HEK293 (cell line): Measurements from ENCODE around the gene EDIL3.

ENCODE experiments used
- CTCF ChIP-seq: fragments of 450-650 bp; formaldehyde crosslinking; IDR thresholded peaks from 2 replicates; pipeline ENCODE4 v1.5.1; 2016; ENCODE audit warnings: missing biosample characterization, missing genetic modification characterization
- KLF8 ChIP-seq: fragments of 450-650 bp; formaldehyde crosslinking; IDR thresholded peaks from 2 replicates; pipeline ENCODE4 v1.5.1; 2016; ENCODE audit warnings: missing biosample characterization, missing genetic modification characterization
- PATZ1 ChIP-seq: fragments of 450-650 bp; formaldehyde crosslinking; IDR thresholded peaks from 2 replicates; pipeline ENCODE4 v1.5.1; 2016; ENCODE audit warnings: missing biosample characterization, missing genetic modification characterization
- SCRT2 ChIP-seq: fragments of 450-650 bp; formaldehyde crosslinking; IDR thresholded peaks from 2 replicates; pipeline ENCODE4 v1.5.1; 2016; ENCODE audit warnings: missing biosample characterization, missing genetic modification characterization
- ZNF133 ChIP-seq: fragments of 450-650 bp; formaldehyde crosslinking; IDR thresholded peaks from 2 replicates; pipeline ENCODE4 v1.5.1; 2016; ENCODE audit warnings: missing biosample characterization, missing genetic modification characterization
- ZSCAN30 ChIP-seq: fragments of 450-650 bp; IDR thresholded peaks from 2 replicates; pipeline ENCODE4 v1.5.1; 2018; ENCODE audit warnings: missing biosample characterization, mild to moderate bottlenecking, missing genetic modification characterization, moderate library complexity
- TF ChIP-seq, protein P1 (sequence below): fragments of 450-650 bp; formaldehyde crosslinking; IDR thresholded peaks from 2 replicates; pipeline ENCODE4 v1.5.1; 2016; ENCODE audit warnings: missing biosample characterization, missing genetic modification characterization, low read depth

GRCh38 chr5:84327591-84327990 lies 57.1 kb downstream of the EDIL3 start:
- TF ChIP-seq SCRT2 (tag by site-specific recombination) (no peak), ZNF133 (no peak), ZSCAN30 (tag by site-specific recombination) (no peak), KLF8 (tag by site-specific recombination) (no peak), CTCF (tag by site-specific recombination) (no peak), PATZ1 (tag by site-specific recombination) (no peak)
- TF ChIP-seq, protein P1, sequence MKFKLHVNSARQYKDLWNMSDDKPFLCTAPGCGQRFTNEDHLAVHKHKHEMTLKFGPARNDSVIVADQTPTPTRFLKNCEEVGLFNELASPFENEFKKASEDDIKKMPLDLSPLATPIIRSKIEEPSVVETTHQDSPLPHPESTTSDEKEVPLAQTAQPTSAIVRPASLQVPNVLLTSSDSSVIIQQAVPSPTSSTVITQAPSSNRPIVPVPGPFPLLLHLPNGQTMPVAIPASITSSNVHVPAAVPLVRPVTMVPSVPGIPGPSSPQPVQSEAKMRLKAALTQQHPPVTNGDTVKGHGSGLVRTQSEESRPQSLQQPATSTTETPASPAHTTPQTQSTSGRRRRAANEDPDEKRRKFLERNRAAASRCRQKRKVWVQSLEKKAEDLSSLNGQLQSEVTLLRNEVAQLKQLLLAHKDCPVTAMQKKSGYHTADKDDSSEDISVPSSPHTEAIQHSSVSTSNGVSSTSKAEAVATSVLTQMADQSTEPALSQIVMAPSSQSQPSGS (tag by site-specific recombination), result no peak
